AML-193 (cell line): Measurements from ENCODE around the gene TM2D3.

Experiments used
- DNase-seq, 2 experiments: peaks; one replicate each; lab custom pipeline; 2025; lab: John Stamatoyannopoulos, UW

TM2D3 gene

DNA sequence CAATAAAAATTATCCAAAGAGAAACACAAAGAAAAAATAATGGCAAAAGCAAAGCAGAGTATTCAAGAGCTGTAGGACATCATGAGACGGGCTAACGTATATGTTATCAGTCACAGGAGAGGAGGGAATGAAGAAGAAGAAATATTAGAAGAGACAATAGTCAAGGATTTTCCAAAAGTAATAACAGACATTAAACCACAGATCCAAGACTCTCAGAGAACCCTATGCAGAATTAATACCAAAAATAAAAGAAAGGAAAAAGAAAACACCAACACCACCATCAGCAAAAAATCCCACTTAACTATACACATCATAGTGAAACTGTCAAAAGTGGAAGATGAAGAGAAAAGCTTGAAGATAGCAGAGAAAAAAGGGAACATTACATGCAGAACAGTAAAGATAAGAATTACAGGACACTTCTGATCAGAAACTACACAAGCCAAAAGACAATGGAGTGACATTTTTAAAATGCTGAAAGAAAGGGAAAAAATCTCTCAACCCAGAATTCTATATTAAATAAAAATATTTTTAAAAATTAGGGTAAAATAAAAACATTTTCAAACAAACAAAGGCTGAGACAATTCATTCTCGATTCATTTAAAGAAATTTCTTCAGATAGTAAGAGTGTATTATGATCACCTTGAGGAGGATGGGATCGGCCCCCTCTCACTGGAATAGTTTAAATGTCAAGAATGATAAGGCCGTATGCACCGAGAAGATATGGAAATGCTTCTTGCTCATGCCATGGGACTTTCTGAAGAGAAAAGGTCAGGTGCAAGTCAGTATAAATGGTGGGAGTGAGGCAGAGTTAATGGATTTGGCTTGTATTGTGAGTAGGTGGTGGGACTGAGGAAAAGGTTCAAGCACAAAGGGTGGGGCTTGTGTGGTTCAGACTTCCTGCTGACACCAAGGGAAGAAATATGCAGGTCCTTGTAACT is 28.5 kb downstream of the TM2D3 start:
- no peak for DNase-seq

- no peak for DNase-seq
These were observed 30.2 kb downstream of the TM2D3 start for GRCh38 chr15:101621961-101622360.

DNA sequence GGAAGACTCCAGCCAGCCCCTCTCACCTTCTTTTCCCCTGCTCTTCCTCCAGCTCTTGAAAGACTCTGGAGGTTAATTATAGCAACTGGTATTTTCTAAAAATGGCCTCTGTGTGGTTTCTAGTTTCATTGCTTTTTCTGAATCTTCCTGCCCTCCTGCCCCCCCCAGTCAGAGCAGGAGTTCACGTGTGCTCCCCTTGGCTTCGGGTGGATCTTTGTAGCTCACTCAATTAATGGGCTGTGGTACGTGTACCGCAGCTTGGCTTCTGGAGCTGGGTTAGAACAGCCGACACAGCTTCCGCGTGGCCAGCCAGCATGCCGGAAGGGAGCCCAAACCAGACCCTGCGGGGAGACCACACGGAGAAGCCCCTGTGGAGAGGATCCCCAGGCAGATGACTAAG is 31.5 kb downstream of the TM2D3 start:
- no peak for DNase-seq

GRCh38 chr15:101619615-101619865 is 32.6 kb downstream of the TM2D3 start:
- no peak for DNase-seq

GRCh38 chr15:101618851-101619614 is 33.1 kb downstream of the TM2D3 start:
- no peak for DNase-seq

DNA sequence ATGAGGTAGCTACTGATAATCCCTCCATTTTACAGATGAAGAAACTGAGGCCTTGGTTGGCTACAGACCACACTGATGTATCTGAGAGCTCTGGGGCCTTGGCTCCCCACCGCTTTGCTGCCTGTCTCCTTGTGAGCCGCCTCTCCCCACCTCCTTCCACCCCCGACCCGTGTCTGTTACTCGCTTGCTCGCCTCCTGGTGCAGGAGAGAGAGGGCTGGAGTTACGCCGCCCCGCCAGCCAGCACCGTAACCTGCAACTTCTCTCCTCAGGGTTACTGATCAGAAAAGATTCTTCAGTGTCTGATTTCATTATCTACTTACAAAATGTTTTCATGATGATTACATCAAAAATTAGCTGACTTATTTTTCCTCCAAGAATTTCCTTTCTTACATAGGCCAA is 34.1 kb downstream of the TM2D3 start:
- DNase-seq, result no peak

GRCh38 chr15:101617390-101617965 is 34.7 kb downstream of the TM2D3 start:
- DNase-seq, result no peak

DNA sequence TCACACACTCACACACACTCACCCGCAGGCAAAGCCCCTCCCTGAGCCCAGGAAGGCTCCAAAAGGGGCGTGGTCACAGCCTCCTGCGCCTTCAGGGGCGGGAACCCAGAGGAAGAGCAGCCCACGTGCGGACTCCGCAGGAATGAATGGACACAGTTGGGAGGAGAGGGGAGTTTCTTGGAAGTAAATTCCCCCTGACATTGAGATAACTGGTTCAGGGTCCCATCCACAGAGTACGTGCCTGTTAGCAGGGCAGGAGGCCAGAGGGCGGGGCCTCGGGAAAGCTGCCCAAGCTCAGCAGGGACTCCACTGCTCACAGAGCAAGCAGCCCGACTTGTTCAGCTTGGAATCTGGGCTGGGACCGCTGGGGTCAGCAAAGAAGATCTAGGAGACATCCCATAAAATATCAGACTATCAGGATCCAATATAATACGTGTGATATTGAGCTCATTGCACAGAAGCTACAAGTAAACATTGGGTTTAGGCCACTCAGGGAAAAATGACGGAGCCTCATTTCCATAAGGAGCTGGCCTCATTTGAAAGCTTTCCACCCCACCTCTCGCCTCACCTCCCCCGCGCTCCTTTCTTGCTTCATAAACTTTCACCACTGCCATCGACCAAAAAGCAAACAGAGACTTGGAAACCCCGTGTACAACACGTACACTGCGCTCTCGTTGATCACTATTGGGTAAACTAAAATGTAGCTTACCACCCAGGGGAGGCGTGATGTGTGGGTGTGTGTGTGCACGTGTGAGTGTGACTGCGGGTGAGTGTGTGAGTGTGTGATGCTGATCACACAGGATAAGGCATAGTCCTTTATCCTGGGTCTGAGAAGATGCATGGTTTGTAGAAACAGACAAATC is 36.0 kb downstream of the TM2D3 start:
- no peak for DNase-seq

- no peak for DNase-seq
These were observed 36.7 kb downstream of the TM2D3 start for GRCh38 chr15:101615414-101615985.

DNA sequence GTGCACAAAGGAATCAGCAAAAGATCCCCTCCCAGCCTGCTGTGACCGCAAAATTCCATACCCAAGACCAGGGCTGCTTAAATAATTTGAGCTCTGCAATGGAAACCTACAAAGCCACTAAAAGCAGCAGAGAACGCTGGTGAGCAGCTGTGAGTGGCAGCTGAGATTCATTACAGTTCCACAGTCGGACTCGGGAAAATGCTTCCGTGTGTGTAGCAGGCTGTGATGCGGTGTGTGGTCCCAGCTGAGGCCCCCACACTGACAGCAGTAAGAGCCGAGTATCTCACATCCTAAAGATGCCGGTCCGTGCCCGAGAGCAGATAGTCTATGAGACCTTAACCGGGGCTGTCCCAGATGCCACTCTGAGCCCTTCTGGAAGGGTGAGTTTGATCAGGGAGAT is 37.4 kb downstream of the TM2D3 start:
- no peak for DNase-seq

DNA sequence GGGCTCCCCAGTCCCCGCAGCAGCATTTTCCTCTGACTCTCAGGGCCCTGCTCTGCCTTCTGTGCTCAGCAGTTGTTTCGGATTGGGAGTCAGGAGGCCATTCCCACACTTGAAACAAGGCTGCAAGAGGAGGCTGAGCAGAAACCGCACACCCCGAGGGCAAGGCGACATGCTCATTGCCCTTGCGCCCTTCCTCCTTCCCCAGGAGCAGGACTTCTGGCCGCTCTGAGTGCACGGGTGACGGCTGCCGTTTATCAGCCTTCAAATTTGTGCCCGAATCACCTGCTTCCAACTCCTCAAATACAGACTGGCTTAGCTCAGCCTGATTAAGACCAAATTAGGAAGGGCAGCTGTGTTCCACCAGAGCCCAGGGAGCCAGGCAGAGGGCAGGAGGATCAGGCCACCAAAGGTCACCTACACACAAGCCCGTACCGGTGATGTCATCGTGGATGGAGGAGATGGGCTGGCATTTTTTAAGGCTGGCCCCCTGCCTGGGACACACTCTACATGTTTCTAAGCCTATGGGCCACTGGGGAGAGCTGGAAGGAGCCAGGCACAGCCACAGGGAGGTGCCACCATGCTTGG is 38.1 kb downstream of the TM2D3 start:
- no peak for DNase-seq

GRCh38 chr15:101613130-101614000 is 38.8 kb downstream of the TM2D3 start:
- no peak for DNase-seq

DNA sequence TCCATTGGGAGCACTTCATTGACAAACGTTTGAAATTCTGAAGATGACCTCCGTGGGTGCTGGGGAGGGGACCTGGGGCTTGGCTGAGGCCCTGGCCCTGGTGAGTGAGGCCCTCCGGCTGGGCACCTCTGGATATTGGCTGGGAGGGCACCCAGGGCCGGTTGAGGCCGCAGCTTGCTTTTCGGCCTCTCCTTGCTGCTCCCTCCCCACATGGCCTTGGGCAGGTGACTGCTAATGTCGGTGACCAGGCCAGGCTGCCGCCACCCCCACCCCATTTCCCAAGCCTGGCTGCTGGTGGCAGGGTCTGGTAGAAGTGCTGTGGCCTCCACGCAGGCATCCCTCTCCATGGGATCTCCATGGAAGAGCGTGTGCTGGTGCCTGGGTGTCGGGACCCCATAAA is 39.5 kb downstream of the TM2D3 start:
- DNase-seq, result no peak

DNA sequence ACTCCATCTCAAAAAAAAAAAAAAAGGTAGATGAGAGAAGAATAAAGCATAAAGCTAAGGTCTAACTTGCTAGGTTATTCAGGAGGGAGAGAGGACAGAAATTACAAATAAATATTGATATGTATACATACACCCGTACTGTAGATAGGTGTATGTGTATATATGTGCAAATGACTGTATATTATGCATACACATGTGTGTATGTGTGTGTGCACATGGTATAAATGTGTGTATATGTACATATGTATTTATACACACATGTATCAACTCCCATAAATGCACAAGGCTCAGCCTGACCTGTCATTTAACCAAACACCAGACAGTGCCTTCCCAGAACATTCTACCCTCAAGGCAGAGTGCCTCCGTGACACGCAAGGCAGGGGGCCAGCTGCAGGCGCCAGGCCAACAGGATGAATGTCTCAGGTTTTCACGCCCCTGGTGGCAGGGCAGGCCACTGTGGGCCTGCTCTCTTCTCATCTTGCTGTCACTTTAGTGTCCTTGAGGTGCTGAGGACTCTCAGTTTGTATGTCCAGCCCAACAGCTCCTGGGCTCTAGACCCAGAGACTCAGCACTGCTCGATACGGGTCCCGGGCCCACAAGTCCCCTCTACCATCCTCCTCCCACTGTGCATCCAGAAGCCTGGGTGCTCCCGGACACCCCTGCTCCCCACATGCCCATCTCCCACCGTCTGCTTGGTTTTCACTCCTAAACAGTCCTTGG is 40.4 kb downstream of the TM2D3 start:
- DNase-seq, result no peak

GRCh38 chr15:101611007-101611406 is 41.2 kb downstream of the TM2D3 start:
- DNase-seq, result no peak

DNA sequence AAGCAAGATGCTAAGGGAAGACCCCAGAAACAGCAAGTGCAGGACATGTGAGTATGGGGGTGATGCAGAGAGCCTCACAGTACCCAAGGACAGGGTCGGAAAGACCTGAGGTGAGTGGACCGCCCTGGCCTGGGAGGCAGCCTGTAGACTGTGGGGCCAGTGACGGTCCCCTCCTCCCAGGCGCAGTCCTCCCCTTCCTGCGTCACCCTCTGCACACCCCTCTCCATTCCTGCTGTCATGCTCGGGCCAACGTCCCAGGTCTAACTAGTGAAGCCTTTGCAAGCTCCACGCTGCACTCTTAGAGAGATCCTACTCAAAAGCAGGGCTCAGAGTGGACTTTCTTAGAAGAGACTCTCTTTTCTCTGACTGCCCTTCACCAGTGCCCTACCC is 41.6 kb downstream of the TM2D3 start:
- no peak for DNase-seq

- no peak for DNase-seq
These were observed 42.2 kb downstream of the TM2D3 start for GRCh38 chr15:101609742-101610610.

- no peak for DNase-seq
These were observed 44.0 kb downstream of the TM2D3 start for GRCh38 chr15:101608201-101608600.

- DNase-seq, result no peak
These were observed 45.1 kb downstream of the TM2D3 start for GRCh38 chr15:101607108-101607507.
